Measurements from ENCODE around the gene CCDC50. TPM values are rescaled to one million over a fixed set of nuclear protein-coding genes. Genes with fewer than 3 reads are reported as not detected.

The CCDC50 gene
- total RNA-seq, 2 donors from 2014 or later, result 56.0 to 84.7 TPM

DNA sequence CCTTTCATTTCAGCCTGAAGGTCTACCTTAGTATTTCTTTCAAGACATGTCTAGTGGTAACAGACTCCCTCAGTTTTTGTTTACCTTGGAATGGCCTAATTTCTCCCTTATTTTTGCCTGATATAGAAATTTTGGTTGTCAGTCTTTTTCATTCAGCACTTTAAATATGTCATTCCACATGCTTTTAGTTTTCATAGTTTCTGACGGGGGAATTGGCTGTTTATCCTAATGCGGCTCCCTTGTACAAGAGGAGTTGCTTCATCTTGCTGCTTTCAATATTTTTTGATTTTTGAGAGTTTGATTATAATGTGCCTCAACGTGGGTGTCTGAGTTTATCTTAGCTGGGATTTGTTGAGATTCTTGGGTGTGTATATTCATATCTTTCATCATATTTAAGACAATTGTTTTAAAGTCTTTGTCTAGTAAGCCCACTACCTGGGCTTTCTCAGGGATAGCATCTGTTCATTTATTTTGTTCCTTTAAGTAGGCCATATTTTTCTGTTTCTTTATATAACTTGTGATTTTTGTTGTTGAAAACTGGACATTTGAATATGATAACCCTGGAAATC, 80.7 kb downstream of the CCDC50 start:
- no peaks in the 10 kb centered on the region for H3K9me3 ChIP-seq
- no peak overlapping the region for H3K4me3 ChIP-seq
- intact Hi-C loops (cut with DNase I), result no loop called here
- no peaks in the 10 kb centered on the region for H3K27me3 ChIP-seq (replicated peaks; ENCODE audit: insufficient read depth)
- 97% methylated on average over 3 of the region's 3 CpGs for WGBS
- H3K4me1 ChIP-seq (replicated peaks), result no peaks in the 10 kb centered on the region
- no peak overlapping the region for H3K27ac ChIP-seq
- H3K36me3 ChIP-seq, result no peaks in the 10 kb centered on the region
- DNase-seq (ENCODE audit: low spot score), result no peak
- no peak for TF ChIP-seq CTCF (IDR thresholded peaks at IDR 0.05)
- TF ChIP-seq POLR2A (IDR thresholded peaks at IDR 0.05), result no peak
- TF ChIP-seq POLR2AphosphoS5 (IDR thresholded peaks at IDR 0.05), result no peak

DNA sequence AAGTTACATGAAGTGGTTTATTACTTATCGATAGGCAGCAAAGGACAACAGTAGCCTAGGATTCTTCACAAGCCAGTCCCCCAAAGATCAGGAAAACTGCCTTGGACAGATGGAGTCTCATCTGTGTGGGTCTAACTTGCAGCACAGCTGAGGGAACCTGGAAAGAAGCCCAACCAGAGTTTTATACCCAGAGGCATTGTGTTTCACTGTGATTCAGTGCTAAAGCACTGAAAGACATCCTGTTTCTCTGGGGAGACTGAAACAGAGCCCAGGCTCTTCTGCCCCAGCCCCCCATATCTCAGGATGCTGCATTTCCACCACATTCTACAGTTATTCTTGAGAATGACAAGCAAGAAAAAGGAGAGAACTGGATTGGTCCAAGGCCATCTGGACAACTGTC, 83.6 kb downstream of the CCDC50 start:
- intact Hi-C loops (cut with DNase I), result no loop called here
- no peaks in the 10 kb centered on the region for H3K36me3 ChIP-seq
- no peaks in the 10 kb centered on the region for H3K27me3 ChIP-seq (replicated peaks; ENCODE audit: insufficient read depth)
- TF ChIP-seq POLR2AphosphoS5 (IDR thresholded peaks at IDR 0.05) (no peak), POLR2A (IDR thresholded peaks at IDR 0.05) (no peak), CTCF (IDR thresholded peaks at IDR 0.05) (no peak)
- H3K9me3 ChIP-seq, result no peaks in the 10 kb centered on the region
- no peak for DNase-seq (ENCODE audit: low spot score)
- no peaks in the 10 kb centered on the region for H3K4me1 ChIP-seq (replicated peaks)
- no peak overlapping the region for H3K27ac ChIP-seq
- H3K4me3 ChIP-seq, result no peak overlapping the region
- 68% methylated on average over 1 of the region's 1 CpG for WGBS

DNA sequence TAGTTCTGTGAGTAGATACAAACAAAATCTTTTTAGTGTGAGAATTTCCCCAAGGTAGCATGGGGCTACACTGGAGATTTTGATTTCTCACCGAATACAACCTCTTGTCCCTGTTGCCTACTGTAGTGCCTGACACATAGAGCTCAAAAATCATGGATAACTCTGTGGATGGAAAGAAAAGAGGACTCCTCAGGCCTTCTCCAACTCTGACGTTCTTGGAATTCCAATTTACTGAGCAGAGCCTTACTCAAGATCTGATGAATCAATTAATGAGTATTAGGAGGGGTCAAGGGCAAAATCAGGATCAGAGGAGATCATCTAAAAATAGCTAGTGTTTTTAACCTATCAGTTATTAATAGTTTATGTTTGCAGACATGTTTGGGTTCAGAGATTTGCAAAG, 85.1 kb downstream of the CCDC50 start:
- TF ChIP-seq CTCF (IDR thresholded peaks at IDR 0.05) (no peak), POLR2AphosphoS5 (IDR thresholded peaks at IDR 0.05) (no peak), POLR2A (IDR thresholded peaks at IDR 0.05) (no peak)
- Histone ChIP-seq H3K27me3 (replicated peaks; ENCODE audit: insufficient read depth) (no peaks in the 10 kb centered on the region), H3K9me3 (no peaks in the 10 kb centered on the region), H3K4me1 (replicated peaks) (no peaks in the 10 kb centered on the region), H3K36me3 (no peaks in the 10 kb centered on the region), H3K4me3 (no peak overlapping the region), H3K27ac (no peak overlapping the region)
- no peak for DNase-seq (ENCODE audit: low spot score)
- 31% methylated on average over 2 of the region's 2 CpGs for WGBS
- intact Hi-C loops (cut with DNase I), result no loop called here

- H3K4me1 ChIP-seq (replicated peaks), result no peaks in the 10 kb centered on the region
- TF ChIP-seq POLR2A (IDR thresholded peaks at IDR 0.05), result no peak
- TF ChIP-seq POLR2AphosphoS5 (IDR thresholded peaks at IDR 0.05), result no peak
- TF ChIP-seq CTCF (IDR thresholded peaks at IDR 0.05), result no peak
- no peaks in the 10 kb centered on the region for H3K27me3 ChIP-seq (replicated peaks; ENCODE audit: insufficient read depth)
- no peaks in the 10 kb centered on the region for H3K9me3 ChIP-seq
- no peaks in the 10 kb centered on the region for H3K36me3 ChIP-seq
- 92% methylated on average over 1 of the region's 1 CpG for WGBS
- no peak for DNase-seq (ENCODE audit: low spot score)
- intact Hi-C loops (cut with DNase I), result loop anchor here (5.0 kb wide), 1 partner anchor 1028 kb away; no protein-coding TSS in a partner anchor
- no peak overlapping the region for H3K27ac ChIP-seq
- no peak overlapping the region for H3K4me3 ChIP-seq
Observed at GRCh38 chr3:191414732-191415131, 85.5 kb downstream of the CCDC50 start.

DNA sequence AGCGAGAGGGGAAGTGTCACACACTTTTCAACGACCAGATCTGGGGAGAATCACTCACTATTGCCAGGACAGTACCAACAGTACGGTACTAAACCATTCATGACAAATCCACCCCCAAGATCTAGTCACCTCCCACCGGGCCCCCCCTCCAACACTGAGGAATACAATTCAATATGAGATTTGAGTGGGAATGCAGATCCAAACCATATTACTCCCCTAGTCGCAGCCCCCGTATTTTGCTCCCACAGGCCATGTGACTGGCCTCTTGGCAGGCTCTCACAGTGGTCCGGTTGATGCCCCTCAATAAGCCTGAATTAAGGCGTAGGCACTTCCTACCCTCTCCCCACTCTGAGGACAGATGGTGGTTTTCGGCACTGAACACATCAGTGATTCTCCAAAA, 86.4 kb downstream of the CCDC50 start:
- Histone ChIP-seq H3K27me3 (replicated peaks; ENCODE audit: insufficient read depth) (no peaks in the 10 kb centered on the region), H3K36me3 (no peaks in the 10 kb centered on the region), H3K4me1 (replicated peaks) (no peaks in the 10 kb centered on the region), H3K4me3 (no peak overlapping the region), H3K27ac (no peak overlapping the region), H3K9me3 (no peaks in the 10 kb centered on the region)
- TF ChIP-seq CTCF (IDR thresholded peaks at IDR 0.05) (no peak), POLR2AphosphoS5 (IDR thresholded peaks at IDR 0.05) (no peak), POLR2A (IDR thresholded peaks at IDR 0.05) (no peak)
- intact Hi-C loops (cut with DNase I), result loop anchor here (5.0 kb wide), 1 partner anchor 1027 kb away; no protein-coding TSS in a partner anchor
- 87% methylated on average over 9 of the region's 9 CpGs for WGBS
- DNase-seq (ENCODE audit: low spot score), result no peak
